GM12878 (cell line): ENCODE measurements around the gene DNAJC5.

Source experiments
- ATF7 ChIP-seq: fragments of 450-650 bp; IDR thresholded peaks from 2 replicates; pipeline ENCODE4 v1.6.1; 2016; ENCODE audit warnings: low read depth, mild to moderate bottlenecking
- CBFB ChIP-seq: IDR thresholded peaks from 2 replicates; pipeline ENCODE4 v1.6.1; 2016; ENCODE audit warnings: antibody characterized with exemption, low read depth
- JUNB ChIP-seq: IDR thresholded peaks from 2 replicates; pipeline ENCODE4 v1.6.1; 2016; ENCODE audit warnings: antibody characterized with exemption, mild to moderate bottlenecking
- MTA3 ChIP-seq: IDR thresholded peaks from 2 replicates; pipeline ENCODE4 v1.6.1; 2012; ENCODE audit warnings: low read length, inconsistent platforms, borderline replicate concordance
- RCOR1 ChIP-seq: conservative IDR thresholded peaks from 2 replicates; pipeline ENCODE4 v1.6.1; 2012; ENCODE audit warnings: low read depth, low read length, improper control_type of control experiment
- TF ChIP-seq, protein P1 (sequence below), 3 experiments: IDR thresholded peaks in 2 of 3; conservative IDR thresholded peaks in 1 of 3; 2 replicates each; pipeline ENCODE4 v1.5.1; 2011; ENCODE audit warnings: low read depth in 3 of 3, low read length in 3 of 3, mild to moderate bottlenecking in 3 of 3, control low read depth in 2 of 3, moderate library complexity in 2 of 3, inconsistent platforms in 1 of 3, mixed read lengths in 1 of 3; ENCODE audit not compliant: control insufficient read depth in 2 of 3, insufficient read depth in 1 of 3; ENCODE audit errors: extremely low read depth in 1 of 3
- TF ChIP-seq, protein P2 (sequence below): IDR thresholded peaks from 2 replicates; pipeline ENCODE4 v1.6.1; 2012; ENCODE audit warnings: mild to moderate bottlenecking, low read depth, low read length

DNA sequence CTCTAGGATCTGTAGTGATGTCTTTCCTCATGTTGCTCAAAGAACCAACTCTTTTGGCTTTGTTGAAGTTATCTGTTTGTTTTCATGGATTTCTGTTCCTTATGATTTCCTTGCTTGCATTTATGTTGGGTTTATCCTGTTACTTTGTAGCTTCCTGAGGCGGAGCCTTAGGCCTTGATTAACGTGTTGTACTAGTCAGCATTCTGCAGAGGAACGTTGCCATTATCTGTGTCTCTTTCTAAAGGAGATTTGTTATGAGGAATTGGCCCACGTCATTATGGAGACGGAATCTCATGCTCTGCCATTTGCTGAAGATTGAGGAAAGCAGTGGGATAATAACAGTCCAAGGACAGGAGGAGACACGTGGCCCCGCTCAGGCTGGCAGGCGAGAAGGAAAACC lies 31.4 kb downstream of the DNAJC5 start:
- no peak for TF ChIP-seq RCOR1
- TF ChIP-seq, protein P1, sequence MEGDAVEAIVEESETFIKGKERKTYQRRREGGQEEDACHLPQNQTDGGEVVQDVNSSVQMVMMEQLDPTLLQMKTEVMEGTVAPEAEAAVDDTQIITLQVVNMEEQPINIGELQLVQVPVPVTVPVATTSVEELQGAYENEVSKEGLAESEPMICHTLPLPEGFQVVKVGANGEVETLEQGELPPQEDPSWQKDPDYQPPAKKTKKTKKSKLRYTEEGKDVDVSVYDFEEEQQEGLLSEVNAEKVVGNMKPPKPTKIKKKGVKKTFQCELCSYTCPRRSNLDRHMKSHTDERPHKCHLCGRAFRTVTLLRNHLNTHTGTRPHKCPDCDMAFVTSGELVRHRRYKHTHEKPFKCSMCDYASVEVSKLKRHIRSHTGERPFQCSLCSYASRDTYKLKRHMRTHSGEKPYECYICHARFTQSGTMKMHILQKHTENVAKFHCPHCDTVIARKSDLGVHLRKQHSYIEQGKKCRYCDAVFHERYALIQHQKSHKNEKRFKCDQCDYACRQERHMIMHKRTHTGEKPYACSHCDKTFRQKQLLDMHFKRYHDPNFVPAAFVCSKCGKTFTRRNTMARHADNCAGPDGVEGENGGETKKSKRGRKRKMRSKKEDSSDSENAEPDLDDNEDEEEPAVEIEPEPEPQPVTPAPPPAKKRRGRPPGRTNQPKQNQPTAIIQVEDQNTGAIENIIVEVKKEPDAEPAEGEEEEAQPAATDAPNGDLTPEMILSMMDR (IDR thresholded peaks at IDR 0.05 in 2 of 3, conservative IDR thresholded peaks at IDR 0.05 in 1 of 3; ENCODE audit: control insufficient read depth in 2 of 3, extremely low read depth in 1 of 3, insufficient read depth in 1 of 3, low read depth in 3 of 3, low read length in 3 of 3) = no peak
- no peak for TF ChIP-seq JUNB
- TF ChIP-seq, protein P2, sequence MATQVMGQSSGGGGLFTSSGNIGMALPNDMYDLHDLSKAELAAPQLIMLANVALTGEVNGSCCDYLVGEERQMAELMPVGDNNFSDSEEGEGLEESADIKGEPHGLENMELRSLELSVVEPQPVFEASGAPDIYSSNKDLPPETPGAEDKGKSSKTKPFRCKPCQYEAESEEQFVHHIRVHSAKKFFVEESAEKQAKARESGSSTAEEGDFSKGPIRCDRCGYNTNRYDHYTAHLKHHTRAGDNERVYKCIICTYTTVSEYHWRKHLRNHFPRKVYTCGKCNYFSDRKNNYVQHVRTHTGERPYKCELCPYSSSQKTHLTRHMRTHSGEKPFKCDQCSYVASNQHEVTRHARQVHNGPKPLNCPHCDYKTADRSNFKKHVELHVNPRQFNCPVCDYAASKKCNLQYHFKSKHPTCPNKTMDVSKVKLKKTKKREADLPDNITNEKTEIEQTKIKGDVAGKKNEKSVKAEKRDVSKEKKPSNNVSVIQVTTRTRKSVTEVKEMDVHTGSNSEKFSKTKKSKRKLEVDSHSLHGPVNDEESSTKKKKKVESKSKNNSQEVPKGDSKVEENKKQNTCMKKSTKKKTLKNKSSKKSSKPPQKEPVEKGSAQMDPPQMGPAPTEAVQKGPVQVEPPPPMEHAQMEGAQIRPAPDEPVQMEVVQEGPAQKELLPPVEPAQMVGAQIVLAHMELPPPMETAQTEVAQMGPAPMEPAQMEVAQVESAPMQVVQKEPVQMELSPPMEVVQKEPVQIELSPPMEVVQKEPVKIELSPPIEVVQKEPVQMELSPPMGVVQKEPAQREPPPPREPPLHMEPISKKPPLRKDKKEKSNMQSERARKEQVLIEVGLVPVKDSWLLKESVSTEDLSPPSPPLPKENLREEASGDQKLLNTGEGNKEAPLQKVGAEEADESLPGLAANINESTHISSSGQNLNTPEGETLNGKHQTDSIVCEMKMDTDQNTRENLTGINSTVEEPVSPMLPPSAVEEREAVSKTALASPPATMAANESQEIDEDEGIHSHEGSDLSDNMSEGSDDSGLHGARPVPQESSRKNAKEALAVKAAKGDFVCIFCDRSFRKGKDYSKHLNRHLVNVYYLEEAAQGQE = no peak
- TF ChIP-seq CBFB = no peak
- TF ChIP-seq MTA3 = no peak
- TF ChIP-seq ATF7 = no peak
